Endothelial cell of umbilical vein (primary cell): Measurements from ENCODE around the gene TMEM213. TPM values are rescaled to one million over a fixed set of nuclear protein-coding genes. Genes with fewer than 3 reads are reported as not detected.

Source experiments
- BruUV-seq: library from RNA; stranded (reverse); fragments of 400-500 nt; replicated peaks from 2 replicates; lab custom pipeline; 2021; lab: Mats Ljungman, UMichigan
- CTCF ChIA-PET: fragments of 300-600, 350-600 bp; sonication (Branson Sonifier 250); formaldehyde crosslinking; loops from one replicate; lab custom pipeline; 2021; ENCODE audit warnings: antibody characterized with exemption, inconsistent platforms; lab: Charles Lee
- POLR2A ChIA-PET: fragments of 300-600, 350-600 bp; sonication (Branson Sonifier 250); formaldehyde crosslinking; loops from one replicate; lab custom pipeline; 2021; ENCODE audit warnings: antibody characterized with exemption, inconsistent platforms; lab: Charles Lee
- DNase-seq: peaks from one replicate; pipeline ENCODE4 v3.0.0-alpha.2; 2011; ENCODE audit warnings: low read depth, low spot score
- FAIRE-seq: peaks from 2 replicates; lab custom pipeline; 2011; peaks lifted over from hg19 to GRCh38; lab: Jason Lieb, UNC
- H2AFZ ChIP-seq: 2 replicates; pipeline ENCODE4 v1.6.0; 2012; ENCODE audit warnings: low read depth, low read length, control low read depth, inconsistent platforms
- H3K27ac ChIP-seq: 2 replicates; pipeline ENCODE4 v1.5.1; 2011; ENCODE audit warnings: low read depth, mild to moderate bottlenecking, control low read depth, low read length, moderate library complexity; ENCODE audit not compliant: insufficient read depth
- H3K27me3 ChIP-seq, 2 experiments: 2 replicates each; pipeline versions ENCODE4 v1.6.0 to v1.6.1; 2011; ENCODE audit warnings: low read length in 2 of 2, mixed read lengths in 1 of 2; ENCODE audit not compliant: control insufficient read depth in 2 of 2, insufficient read depth in 2 of 2
- H3K36me3 ChIP-seq, 2 experiments: 2 replicates in 1 of 2; 3 replicates in 1 of 2; pipeline ENCODE4 v1.5.1; 2011; ENCODE audit warnings: low read length in 2 of 2, mild to moderate bottlenecking in 1 of 2, moderate library complexity in 1 of 2; ENCODE audit not compliant: control insufficient read depth in 2 of 2, insufficient read depth in 2 of 2; ENCODE audit errors: extremely low read depth in 1 of 2
- H3K4me1 ChIP-seq: 3 replicates; pipeline ENCODE4 v1.5.1; 2011; ENCODE audit warnings: mild to moderate bottlenecking, low read length; ENCODE audit not compliant: control insufficient read depth, insufficient read depth; ENCODE audit errors: extremely low read depth
- H3K4me2 ChIP-seq: 2 replicates; pipeline ENCODE4 v1.6.1; 2011; ENCODE audit warnings: low read length, control low read depth, mixed read lengths; ENCODE audit not compliant: insufficient read depth
- H3K4me3 ChIP-seq, 3 experiments: fragments of 200-600 bp in 1 of 3; sonication (generic), shearing (Covaris generic) in 1 of 3; replicated peaks in 1 of 3; 2 replicates each; pipeline ENCODE4 v1.5.1; 2011 to 2016; ENCODE audit warnings: control low read depth in 3 of 3, low read length in 3 of 3, mild to moderate bottlenecking in 2 of 3, inconsistent platforms in 1 of 3, low read depth in 1 of 3, moderate library complexity in 1 of 3; ENCODE audit not compliant: insufficient read depth in 1 of 3
- H3K79me2 ChIP-seq: 2 replicates; pipeline ENCODE4 v1.6.0; 2012; ENCODE audit warnings: low read length, inconsistent platforms; ENCODE audit not compliant: control insufficient read depth, insufficient read depth
- H3K9ac ChIP-seq: replicated peaks from 2 replicates; pipeline ENCODE3; 2011; ENCODE audit warnings: low read length, control low read depth; ENCODE audit not compliant: insufficient read depth; ENCODE audit errors: extremely low read depth
- H3K9me1 ChIP-seq: replicated peaks from 3 replicates; pipeline ENCODE4 v1.6.0; 2011; ENCODE audit warnings: mild to moderate bottlenecking, low read length; ENCODE audit not compliant: control insufficient read depth, insufficient read depth; ENCODE audit errors: extremely low read depth
- H3K9me3 ChIP-seq: replicated peaks from 2 replicates; pipeline ENCODE4 v1.5.1; 2012; ENCODE audit warnings: low read length, inconsistent platforms; ENCODE audit not compliant: control insufficient read depth, insufficient read depth
- H4K20me1 ChIP-seq: replicated peaks from 2 replicates; pipeline ENCODE3; 2011; ENCODE audit warnings: mild to moderate bottlenecking, low read length; ENCODE audit not compliant: control insufficient read depth, insufficient read depth; ENCODE audit errors: extremely low read depth
- CTCF ChIP-seq, 2 donors: IDR thresholded peaks; 1 replicate in 1 of 2; 2 replicates in 1 of 2; pipeline ENCODE4 v1.5.1; 2011; ENCODE audit warnings: low read length in 2 of 2, mild to moderate bottlenecking in 2 of 2, moderate library complexity in 2 of 2, control low read depth in 1 of 2, inconsistent platforms in 1 of 2, low read depth in 1 of 2; ENCODE audit not compliant: insufficient read depth in 1 of 2; ENCODE audit errors: extremely low read depth in 1 of 2
- EZH2 ChIP-seq: IDR thresholded peaks from 2 replicates; pipeline ENCODE4 v1.6.1; 2012; ENCODE audit warnings: borderline replicate concordance, low read depth, mild to moderate bottlenecking, moderate library complexity, low read length, inconsistent platforms; ENCODE audit not compliant: severe bottlenecking
- FOS ChIP-seq: IDR thresholded peaks from 2 replicates; pipeline ENCODE4 v1.6.1; 2011; ENCODE audit warnings: mild to moderate bottlenecking, low read length, moderate library complexity, borderline replicate concordance; ENCODE audit not compliant: insufficient read depth
- GATA2 ChIP-seq: IDR thresholded peaks from 2 replicates; pipeline ENCODE4 v1.7.0; 2011; ENCODE audit warnings: low read depth, mild to moderate bottlenecking, moderate library complexity, mixed read lengths, low read length; ENCODE audit not compliant: insufficient read length, insufficient read depth
- JUN ChIP-seq: IDR thresholded peaks from 2 replicates; pipeline ENCODE4 v1.6.1; 2011; ENCODE audit warnings: borderline replicate concordance, low read depth; ENCODE audit not compliant: insufficient read length, insufficient read depth
- MAX ChIP-seq: IDR thresholded peaks from 2 replicates; pipeline ENCODE4 v1.6.1; 2011; ENCODE audit not compliant: insufficient read depth, insufficient read length
- MYC ChIP-seq: IDR thresholded peaks from one replicate; pipeline ENCODE4 v1.6.1; 2011; ENCODE audit warnings: mild to moderate bottlenecking, low read depth, low read length
- POLR2A ChIP-seq: IDR thresholded peaks from 2 replicates; pipeline ENCODE4 v1.6.1; 2012; ENCODE audit warnings: low read depth, mild to moderate bottlenecking, control low read depth, low read length
- POLR2AphosphoS5 ChIP-seq: IDR thresholded peaks from 2 replicates; pipeline ENCODE4 v1.6.1; 2012; ENCODE audit warnings: low read depth, mild to moderate bottlenecking, control low read depth, low read length, moderate library complexity; ENCODE audit not compliant: insufficient read depth
- dilution Hi-C: fragments of 300-500 bp; cut with MboI; formaldehyde crosslinking; loops from one replicate; pipeline ENCODE4 v1.15.0; 2019; ENCODE audit warnings: low sequenced_read_pairs; ENCODE audit not compliant: extremely low pct_ligation_motif_present
- intact Hi-C: fragments of 100-400 bp; cut with micrococcal nuclease; formaldehyde crosslinking; loops from one replicate; pipeline ENCODE4 v1.10.0; 2022
- polyA plus RNA-seq, 4 experiments: library from polyadenylated mRNA; depleted of rRNA in 3 of 4; stranded (reverse) in 3 of 4; unstranded in 1 of 4; fragments of >200 nt; gene quantifications; 2 replicates each; pipeline versions ENCODE4 v1.2.1 to v1.2.3, GENCODE V29; 2011 to 2012; ENCODE audit warnings: missing spikeins in 1 of 4
- total RNA-seq: library from RNA; stranded (reverse); gene quantifications from 2 replicates; pipeline ENCODE4 v1.2.3, GENCODE V29; 2021

Gene TMEM213
- total and polyA plus RNA-seq, 2 donors (not counting 3 experiments of a cell fraction or from before 2014, with no cell fraction given) = not detected

- H3K9me1 ChIP-seq = no peaks in the 10 kb centered on the region
- intact Hi-C loops = no loop called here
- no peak overlapping the region for H3K4me2 ChIP-seq
- TF ChIP-seq MYC (no peak), CTCF (IDR thresholded peaks at IDR 0.05; ENCODE audit: extremely low read depth in 1 of 2, insufficient read depth in 1 of 2, low read depth in 1 of 2, low read length in 2 of 2) (no peak), JUN (no peak), GATA2 (no peak), FOS (no peak), EZH2 (no peak), POLR2AphosphoS5 (no peak), MAX (no peak), POLR2A (no peak)
- peak; percentile 43 for FAIRE-seq
- no peak overlapping the region for H3K27ac ChIP-seq
- H3K79me2 ChIP-seq = no peaks in the 10 kb centered on the region
- no peak overlapping the region for H3K4me3 ChIP-seq
- H2AFZ ChIP-seq = no peak overlapping the region
- no peaks in the 10 kb centered on the region for H3K9me3 ChIP-seq
- ChIA-PET POLR2A (no interaction called here), CTCF (interaction anchor here (1.6 kb wide), 1 partner anchor 10 kb away, joined by 3 read pairs; no protein-coding TSS in a partner anchor)
- H4K20me1 ChIP-seq = no peaks in the 10 kb centered on the region
- BruUV-seq = no TSS peak
- no peak overlapping the region for H3K9ac ChIP-seq
- H3K27me3 ChIP-seq = no peaks in the 10 kb centered on the region
- dilution Hi-C loops = no loop called here
- H3K36me3 ChIP-seq = no peaks in the 10 kb centered on the region
- DNase-seq = no peak
- no peaks in the 10 kb centered on the region for H3K4me1 ChIP-seq
Measured at GRCh38 chr7:138819625-138820024, 21.8 kb downstream of the TMEM213 start.
